ENCODE measurements around the gene POLR3A.

POLR3A gene

DNA sequence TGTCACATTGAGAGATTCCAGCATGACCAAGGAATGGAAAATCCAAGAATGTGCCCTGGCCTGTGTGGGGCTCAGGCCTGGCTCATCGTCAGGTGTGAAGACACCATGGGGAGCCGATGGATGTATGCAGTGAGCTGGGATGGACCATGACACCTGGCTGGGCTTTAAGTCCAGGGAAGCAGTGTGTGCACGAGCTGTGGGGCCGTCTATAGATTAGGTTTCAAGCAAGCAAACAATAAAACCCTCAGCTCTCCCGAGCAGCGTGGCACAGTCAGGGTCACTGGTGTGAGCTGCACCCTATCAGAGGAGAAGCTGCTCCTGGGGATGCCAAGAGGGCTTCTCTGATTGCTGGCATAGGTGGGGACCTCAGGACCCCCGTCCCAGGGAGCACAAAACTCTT lies 52.3 kb downstream of the POLR3A start:
- no peak for DNase-seq

DNA sequence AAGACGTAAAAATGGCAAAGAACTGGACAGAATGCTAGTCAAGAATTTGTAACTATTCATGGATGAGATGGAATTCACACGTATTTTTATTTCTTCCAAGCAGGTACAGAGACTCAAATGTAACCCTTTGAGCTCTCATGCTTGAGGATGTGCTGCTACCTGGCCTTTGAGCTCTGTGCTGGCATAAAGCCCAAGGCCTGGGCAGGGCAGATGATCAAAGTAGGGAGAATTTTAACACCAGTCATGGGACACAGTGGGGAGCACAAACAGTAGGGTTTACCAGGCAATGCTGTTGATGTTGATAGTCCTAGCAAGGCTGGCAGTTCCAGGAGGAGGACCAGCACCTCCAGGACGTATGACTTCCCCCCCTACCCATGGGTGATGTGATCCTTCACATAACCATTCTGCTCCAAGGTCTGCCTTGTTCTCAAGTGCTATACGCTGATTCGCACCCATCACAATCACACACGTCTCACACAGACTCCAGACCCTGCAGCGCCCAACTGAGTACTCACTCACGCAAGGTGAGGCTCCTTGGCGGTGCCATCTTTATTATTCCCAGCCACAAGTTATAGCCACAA lies 54.1 kb downstream of the POLR3A start:
- DNase-seq: no peak

DNA sequence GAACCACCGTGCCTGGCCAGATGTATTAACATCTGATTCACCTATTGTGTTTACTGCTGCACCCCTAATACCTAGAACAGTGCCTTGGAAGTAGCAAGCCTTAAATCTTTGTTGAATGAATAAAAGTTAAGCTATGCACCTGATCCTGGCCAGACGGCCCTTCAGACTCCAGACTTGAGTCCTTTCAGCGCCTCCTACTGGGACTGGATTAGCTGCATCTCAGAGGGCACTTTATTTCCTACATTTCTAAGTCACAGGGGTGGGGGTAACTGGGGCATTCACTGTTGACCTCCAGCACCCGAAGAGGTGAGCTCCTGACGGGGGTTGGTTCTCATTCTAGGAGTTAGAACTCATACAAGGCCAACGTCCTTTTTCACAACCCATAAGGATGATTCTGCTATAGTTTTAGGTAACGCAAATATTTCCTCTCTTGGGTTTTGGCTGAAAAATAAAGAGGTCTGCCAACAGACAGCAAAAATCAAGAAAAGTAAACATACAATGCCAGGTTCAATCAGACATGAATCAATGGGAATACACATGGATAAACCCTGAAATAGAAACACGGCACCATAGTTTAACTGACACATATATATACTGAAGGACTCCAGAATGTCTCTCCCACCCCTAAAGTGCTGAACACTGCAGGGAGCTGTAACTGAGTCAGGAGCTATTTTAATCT lies 54.8 kb downstream of the POLR3A start:
- peak in 1 of 2 experiments; percentile 4 for DNase-seq

DNA sequence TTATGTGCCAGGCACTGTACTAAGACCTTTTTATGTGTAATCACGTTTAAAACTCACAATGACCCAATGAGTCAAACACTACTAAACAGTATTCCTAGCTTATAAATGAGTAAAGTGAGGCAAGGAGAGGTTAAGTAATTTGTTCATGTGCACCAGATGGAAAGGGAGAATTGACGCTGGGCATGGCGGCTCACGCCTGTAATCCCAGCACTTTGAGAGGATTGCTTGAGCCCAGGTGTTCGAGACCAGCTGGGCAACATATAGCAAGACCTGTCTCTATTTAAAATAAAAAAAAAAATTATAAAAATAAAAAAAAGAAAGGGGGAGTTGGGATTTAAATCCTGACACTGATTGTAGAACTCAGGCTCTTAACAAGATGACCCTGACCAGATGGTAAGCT lies 56.0 kb downstream of the POLR3A start:
- DNase-seq: no peak

DNA sequence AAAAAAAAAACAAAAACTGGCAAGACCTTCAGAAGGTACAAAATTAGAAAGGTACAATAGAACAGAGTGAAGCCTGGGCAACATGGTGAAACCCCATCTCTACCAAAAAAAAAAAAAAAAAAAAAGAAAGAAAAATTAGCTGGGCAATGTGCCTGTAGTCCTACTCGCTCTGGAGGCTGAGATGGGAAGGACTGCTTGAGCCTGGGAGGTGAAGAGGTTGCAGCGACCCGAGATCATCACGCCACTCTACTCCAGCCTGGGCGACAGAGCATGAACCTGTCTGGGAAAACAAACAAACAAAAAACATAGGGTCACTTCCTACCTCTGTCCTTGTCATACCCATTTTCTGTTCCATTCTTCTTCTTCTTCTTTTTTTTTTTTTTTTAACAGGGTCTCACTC lies 57.2 kb downstream of the POLR3A start:
- DNase-seq: no peak

GRCh38 chr10:77971804-77972144 lies 57.5 kb downstream of the POLR3A start:
- no peak for DNase-seq

- no peak for DNase-seq
These were observed 58.2 kb downstream of the POLR3A start for GRCh38 chr10:77970869-77971803.

DNA sequence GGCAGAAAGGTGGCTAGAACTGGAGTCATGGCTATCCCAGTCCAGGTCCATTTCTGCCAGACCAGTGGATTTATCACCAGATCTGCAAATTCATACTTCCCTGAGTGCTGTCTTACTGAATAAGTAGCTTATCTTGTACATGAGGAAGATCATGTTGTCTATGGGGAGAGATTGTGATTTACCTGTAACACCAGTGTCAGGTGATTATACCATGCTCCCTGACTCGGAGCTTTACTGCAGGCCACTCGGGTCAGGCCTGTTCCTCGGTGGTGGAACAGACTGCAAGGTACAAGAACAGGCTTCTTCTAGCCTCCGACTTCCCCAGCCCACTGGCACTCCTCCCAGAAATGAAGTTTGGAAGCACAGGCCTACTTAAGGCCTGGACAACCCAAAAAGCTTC lies 60.2 kb downstream of the POLR3A start:
- DNase-seq: no peak

- no peak for DNase-seq
These were observed 61.7 kb downstream of the POLR3A start for GRCh38 chr10:77967611-77968022.

- no peak for DNase-seq
These were observed 64.0 kb downstream of the POLR3A start for GRCh38 chr10:77965294-77965693.

DNA sequence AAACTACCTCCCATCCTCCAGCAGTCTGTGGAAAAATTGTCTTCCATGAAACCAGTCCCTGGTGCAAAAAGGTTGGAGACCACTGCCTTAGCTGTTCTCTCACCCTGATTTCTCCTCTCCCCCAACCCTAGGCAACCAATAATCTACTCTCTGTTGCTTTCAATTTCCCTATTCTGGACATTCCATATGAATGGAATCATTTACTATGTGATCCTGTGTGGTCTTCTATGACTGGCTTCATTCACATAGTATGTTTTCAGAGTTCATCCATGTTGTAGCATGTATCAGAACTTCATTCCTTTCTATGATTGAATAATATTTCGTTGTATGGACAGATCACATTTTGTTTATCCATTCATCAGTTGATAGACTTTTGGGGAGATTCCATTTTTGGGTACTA lies 64.5 kb downstream of the POLR3A start:
- no peak for DNase-seq

DNA sequence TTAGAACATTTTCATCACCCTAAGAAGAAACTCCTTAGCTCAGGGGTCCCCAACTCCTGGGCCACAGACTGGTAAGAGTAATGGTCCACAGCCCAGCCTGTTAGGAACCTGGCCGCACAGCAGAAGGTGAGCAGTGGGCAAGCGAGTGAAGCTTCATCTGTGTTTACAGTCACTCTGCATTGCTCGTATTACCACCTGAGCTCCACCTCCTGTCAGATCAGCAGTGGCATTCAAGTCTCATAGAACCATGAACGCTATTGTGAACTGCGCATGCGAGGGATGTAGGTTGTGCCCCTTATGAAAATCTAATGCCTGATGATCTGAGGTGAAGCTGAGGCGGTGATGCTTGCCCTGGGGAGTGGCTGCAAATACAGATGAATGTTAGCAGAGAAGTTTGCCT lies 65.4 kb downstream of the POLR3A start:
- DNase-seq: no peak

DNA sequence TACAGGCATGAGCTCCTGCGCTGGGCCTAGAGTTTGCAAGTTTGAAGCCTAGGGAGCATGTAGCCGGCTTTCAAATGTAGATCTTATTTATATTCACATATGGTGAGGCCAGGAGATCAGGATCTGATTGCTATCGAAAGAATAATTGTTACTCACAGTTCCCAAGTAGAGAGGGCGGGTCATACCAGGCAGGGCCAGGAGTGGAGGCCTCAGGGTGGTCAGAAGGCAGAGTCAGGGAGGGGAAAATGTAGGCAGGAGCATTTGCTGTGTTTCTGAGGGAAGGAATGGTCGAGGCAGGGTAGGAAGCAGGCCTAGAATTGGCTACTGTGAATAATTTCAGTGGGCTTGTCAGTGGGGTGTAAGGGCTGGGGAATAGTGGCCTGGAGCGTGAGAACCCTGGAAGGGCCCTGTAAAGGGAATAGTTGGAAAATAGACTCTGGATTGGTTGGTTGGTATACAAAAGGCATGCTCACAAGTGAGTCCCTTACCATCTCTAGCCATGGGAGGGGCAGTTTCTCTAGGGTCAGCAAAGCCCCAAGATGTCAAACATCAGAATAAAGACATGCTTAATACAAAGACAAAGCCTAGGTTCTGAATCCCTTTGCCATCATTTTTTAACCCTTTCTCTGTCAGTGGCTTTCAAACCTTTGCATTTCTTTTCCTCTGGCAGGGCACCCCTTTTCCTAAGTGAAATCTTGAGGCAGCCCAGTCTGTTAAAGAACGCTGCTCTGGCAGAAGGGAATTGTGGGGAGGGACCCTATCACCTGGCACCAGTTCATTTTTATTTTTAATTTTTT lies 66.8 kb downstream of the POLR3A start:
- DNase-seq: no peak

DNA sequence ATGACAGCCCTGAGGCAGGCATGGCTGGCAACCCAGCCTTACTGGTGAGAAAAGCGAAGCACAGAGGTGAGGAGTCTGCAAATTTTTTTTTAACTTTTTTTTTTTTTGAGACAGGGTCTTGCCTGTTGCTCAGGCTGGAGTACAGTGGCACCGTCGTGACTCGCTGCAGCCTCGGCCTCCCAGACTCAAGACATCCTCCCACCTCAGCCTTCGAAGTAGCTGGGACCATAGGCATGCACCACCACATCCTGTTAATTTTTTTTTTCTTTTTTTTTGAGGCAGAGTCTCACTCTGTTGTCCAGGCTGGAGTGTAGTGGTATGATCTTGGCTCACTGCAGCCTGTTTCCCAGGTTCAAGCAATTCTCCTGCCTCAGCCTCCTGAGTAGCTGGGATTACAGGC lies 67.6 kb downstream of the POLR3A start:
- DNase-seq: no peak

- DNase-seq: no peak
These were observed 68.4 kb downstream of the POLR3A start for GRCh38 chr10:77960829-77961329.

DNA sequence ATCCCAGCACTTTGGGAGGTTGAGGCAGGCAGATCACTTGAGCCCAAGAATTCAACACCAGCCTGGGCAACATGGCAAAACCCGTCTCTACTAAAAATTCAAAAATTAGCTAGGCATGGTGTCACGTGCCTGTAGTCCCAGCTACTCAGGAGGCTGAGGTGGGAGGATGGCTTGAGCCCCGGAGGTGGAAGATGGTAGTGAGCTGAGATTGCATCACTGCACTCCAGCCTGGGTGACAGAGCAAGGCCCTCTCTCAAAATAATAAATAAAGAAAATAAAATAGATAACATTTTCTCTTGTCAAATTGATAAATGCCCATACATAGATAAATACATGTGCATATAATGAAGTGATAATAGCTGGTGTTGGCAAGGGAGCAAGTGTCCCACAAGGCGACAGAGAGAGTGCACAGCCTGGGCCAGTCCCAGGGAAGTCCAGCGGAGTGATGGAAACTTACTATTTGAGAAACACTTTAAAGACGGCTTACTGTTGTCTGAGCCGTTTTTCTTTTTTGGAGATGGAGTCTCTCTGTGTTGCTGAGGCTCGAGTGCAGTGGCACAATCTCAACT lies 69.3 kb downstream of the POLR3A start:
- no peak for DNase-seq

- DNase-seq: no peak
These were observed 69.9 kb downstream of the POLR3A start for GRCh38 chr10:77959384-77959783.

DNA sequence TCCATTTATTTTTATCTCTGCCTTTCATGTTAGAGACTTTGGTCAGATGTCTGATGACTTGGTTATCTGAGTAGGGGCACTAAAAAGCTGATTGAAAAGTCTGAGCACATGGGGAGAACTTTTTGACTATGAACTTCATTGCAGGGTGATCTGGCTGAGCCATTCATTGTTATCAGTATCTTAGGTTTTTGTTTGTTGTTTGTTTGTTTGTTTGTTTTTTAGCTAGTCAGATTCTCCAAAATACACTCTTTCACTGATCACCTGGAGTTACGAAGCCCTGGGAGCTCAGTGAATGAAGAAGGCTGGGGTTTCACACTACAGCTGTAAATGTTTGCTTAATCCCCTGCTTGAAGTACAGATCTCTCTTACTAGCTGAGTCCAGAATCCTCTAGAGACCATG lies 74.2 kb downstream of the POLR3A start:
- no peak for DNase-seq

DNA sequence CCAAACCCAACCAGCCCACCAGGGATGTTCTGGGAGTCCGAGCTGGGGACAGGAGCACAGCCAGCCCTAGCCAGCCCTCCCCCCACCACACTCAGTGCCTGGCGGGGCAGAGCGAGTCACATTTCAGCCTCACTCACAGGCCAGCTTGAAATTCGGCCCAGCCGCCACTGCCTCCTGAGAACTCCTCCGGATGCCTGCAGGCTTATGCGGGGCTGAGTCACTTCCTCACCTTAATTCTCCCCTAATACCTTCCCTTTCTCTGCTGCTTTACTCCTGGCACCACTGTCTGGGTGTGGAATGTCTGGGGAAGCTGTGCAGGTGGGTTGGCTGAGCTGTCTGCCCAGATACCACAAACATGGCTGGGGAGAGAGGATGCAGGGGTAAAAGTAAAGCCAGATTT lies 80.1 kb downstream of the POLR3A start:
- DNase-seq: no peak

- DNase-seq: no peak
These were observed 83.2 kb downstream of the POLR3A start for GRCh38 chr10:77946084-77946483.

DNA sequence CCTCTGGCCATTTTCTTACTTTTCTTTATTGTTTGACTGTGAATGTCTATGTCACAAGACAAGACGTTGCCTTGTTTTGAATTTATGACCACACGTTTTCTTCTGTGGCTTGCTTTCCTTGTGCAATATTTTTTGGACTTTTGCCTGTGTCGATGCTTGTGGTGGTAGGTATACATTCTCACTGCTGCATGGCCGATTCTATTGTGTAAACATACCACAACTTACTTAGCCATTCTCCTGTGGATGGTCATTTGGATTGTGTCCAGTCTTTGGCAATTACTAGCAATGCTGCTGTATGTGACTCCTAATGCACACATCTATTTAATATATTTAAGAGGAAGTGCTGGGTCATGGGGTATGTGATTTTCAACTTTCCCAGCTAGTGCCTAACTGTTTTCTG lies 84.8 kb downstream of the POLR3A start:
- peak; percentile 83 to 86 for DNase-seq

DNA sequence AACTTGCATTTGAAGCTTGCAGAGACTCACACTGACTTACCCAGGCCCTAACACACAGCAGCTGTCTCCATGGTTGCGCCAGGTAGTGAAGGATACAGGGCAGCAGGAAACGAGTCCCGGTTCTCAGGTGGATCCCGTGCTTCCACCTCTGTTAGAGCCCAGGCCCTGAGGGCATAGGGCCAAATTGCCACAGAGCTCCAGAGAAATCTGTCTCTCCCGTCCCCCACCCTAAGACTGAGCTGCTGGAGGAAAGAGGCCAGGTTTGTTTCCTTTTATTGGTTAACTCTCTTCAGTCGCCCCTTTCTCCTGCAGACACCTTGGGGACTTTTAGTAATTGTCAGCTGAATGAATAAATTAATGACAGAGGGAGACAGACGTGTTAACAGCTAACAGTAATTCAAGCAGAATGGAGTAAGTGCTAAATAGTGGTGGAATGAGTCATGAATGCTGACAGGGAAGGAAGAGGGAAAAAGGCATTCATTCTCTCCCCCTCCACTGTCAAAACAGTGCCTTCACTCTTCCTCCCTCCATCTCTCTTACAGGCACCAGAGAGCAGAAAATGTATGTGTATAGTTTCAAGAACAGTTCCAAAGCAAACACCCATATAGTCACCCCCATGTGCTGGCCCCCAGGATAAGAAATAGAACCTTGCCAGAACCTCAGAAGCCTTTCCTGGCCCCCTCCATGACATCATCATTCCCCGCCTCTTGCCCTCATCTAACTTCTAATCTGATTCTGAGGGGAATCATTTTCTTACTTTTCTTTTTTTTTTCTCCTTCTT lies 86.0 kb downstream of the POLR3A start:
- peak in 1 of 2 experiments; percentile 3 for DNase-seq
